Activated naive CD8-positive, alpha-beta T cell treated with anti-CD3 and anti-CD28 coated beads, Interleukin-2, amount 10 ng/mL, durations not matched to agents 7 days and 5 days (primary cell): ENCODE results near the gene SPOP. TPM values are rescaled to one million over a fixed set of nuclear protein-coding genes. Genes with fewer than 3 reads are reported as not detected.

Source experiments
- ATAC-seq: fragments of 150-1000 bp; cut with Tn5 transposase; one replicate; pipeline ENCODE4 v1.10.0; 2021; ENCODE audit warnings: low read depth, moderate library complexity
- POLR2A ChIA-PET: fragments of 350-600 bp; sonication (Branson Sonifier 250); formaldehyde crosslinking; loops from one replicate; lab custom pipeline; 2021; ENCODE audit warnings: antibody characterized with exemption; lab: Charles Lee
- DNase-seq: peaks from one replicate; pipeline ENCODE4 v3.0.0; 2021
- H3K27ac Mint-ChIP-seq: one replicate; pipeline ENCODE4 v1.8.0; 2022; ENCODE audit warnings: mild to moderate bottlenecking, mixed read lengths
- H3K27me3 Mint-ChIP-seq: one replicate; pipeline ENCODE4 v1.8.0; 2022; ENCODE audit warnings: mild to moderate bottlenecking, moderate library complexity, mixed read lengths
- H3K36me3 Mint-ChIP-seq: one replicate; pipeline ENCODE4 v1.8.0; 2021; ENCODE audit warnings: mild to moderate bottlenecking, mixed read lengths
- H3K4me1 Mint-ChIP-seq: one replicate; pipeline ENCODE4 v1.8.0; 2021; ENCODE audit warnings: mixed read lengths
- H3K4me3 Mint-ChIP-seq: one replicate; pipeline ENCODE4 v1.8.0; 2022; ENCODE audit warnings: mild to moderate bottlenecking, moderate library complexity, mixed read lengths
- H3K9me3 Mint-ChIP-seq: one replicate; pipeline ENCODE4 v1.8.0; 2021; ENCODE audit warnings: mixed read lengths
- total RNA-seq, 2 experiments: library from RNA; stranded (reverse); gene quantifications; one replicate each; pipeline ENCODE4 v1.2.3, GENCODE V29; 2021

The SPOP gene
- total RNA-seq, 2 experiments from 2014 or later: 49.6 to 60.6 TPM

GRCh38 chr17:49707608-49708514 lies 30.0 kb upstream of the SPOP start, which contains the start of gene SLC35B1:
TSS of gene SLC35B1 (minus strand) at chr17:49707964. CDS start at chr17:49707833, 131 bp downstream.
- Mint-ChIP-seq H3K36me3 (peaks cover 3% of the 10 kb centered on the region), H3K9me3 (no peaks in the 10 kb centered on the region), H3K4me1 (peaks cover 36% of the 10 kb centered on the region), H3K4me3 (peak within 1 kb of the TSS; percentile 93), H3K27me3 (no peaks in the 10 kb centered on the region), H3K27ac (peak within 1 kb of the TSS; percentile 98)
- DNase-seq (peak; percentile 95), ATAC-seq (peak; percentile 98)
- POLR2A ChIA-PET: interaction anchor here (0.6 to 2.4 kb wide), 23 partner anchors 10 to 728 kb away, joined by 3 to 16 read pairs (median 4); partner anchors contain the start of genes FAM117A, KAT7 and PHB1

GRCh38 chr17:49707246-49707607 lies 29.3 kb upstream of the SPOP start:
- Mint-ChIP-seq H3K27ac (peak overlapping the region; percentile 98), H3K36me3 (peaks cover 3% of the 10 kb centered on the region), H3K27me3 (no peaks in the 10 kb centered on the region), H3K4me3 (peak overlapping the region; percentile 93), H3K9me3 (no peaks in the 10 kb centered on the region), H3K4me1 (peaks cover 36% of the 10 kb centered on the region)
- ATAC-seq (no peak), DNase-seq (no peak)
- POLR2A ChIA-PET: interaction anchor here (0.6 to 2.4 kb wide), 13 partner anchors 10 to 143 kb away, joined by 3 to 16 read pairs (median 5); partner anchors contain the start of genes FAM117A and KAT7

GRCh38 chr17:49705254-49705653 lies 27.4 kb upstream of the SPOP start:
- H3K4me3 Mint-ChIP-seq: peak overlapping the region; percentile 2
- no peaks in the 10 kb centered on the region for H3K27me3 Mint-ChIP-seq
- ATAC-seq (no peak), DNase-seq (no peak)
- no peaks in the 10 kb centered on the region for H3K9me3 Mint-ChIP-seq
- POLR2A ChIA-PET: interaction anchor here (0.5 to 1.2 kb wide), 2 partner anchors 28 to 69 kb away, joined by 3 to 5 read pairs; no protein-coding TSS in a partner anchor
- H3K4me1 Mint-ChIP-seq: peaks cover 36% of the 10 kb centered on the region
- peaks cover 5% of the 10 kb centered on the region for H3K36me3 Mint-ChIP-seq
- H3K27ac Mint-ChIP-seq: no peak overlapping the region

GRCh38 chr17:49703557-49704277 lies 25.8 kb upstream of the SPOP start:
- no peaks in the 10 kb centered on the region for H3K27me3 Mint-ChIP-seq
- DNase-seq (no peak), ATAC-seq (no peak)
- peaks cover 13% of the 10 kb centered on the region for H3K36me3 Mint-ChIP-seq
- no peak overlapping the region for H3K4me3 Mint-ChIP-seq
- H3K4me1 Mint-ChIP-seq: peaks cover 33% of the 10 kb centered on the region
- no peak overlapping the region for H3K27ac Mint-ChIP-seq
- H3K9me3 Mint-ChIP-seq: no peaks in the 10 kb centered on the region
- POLR2A ChIA-PET: interaction anchor here (0.6 to 1.8 kb wide), 3 partner anchors 60 to 132 kb away, joined by 3 to 4 read pairs (median 3); partner anchors contain the start of gene KAT7

- Mint-ChIP-seq H3K4me3 (no peak overlapping the region), H3K4me1 (peaks cover 26% of the 10 kb centered on the region), H3K27ac (no peak overlapping the region), H3K36me3 (peaks cover 13% of the 10 kb centered on the region), H3K9me3 (no peaks in the 10 kb centered on the region), H3K27me3 (no peaks in the 10 kb centered on the region)
- POLR2A ChIA-PET: no interaction called here
- DNase-seq: no peak
- no peak for ATAC-seq
Observed at GRCh38 chr17:49700960-49701359, 23.1 kb upstream of the SPOP start.

GRCh38 chr17:49699966-49700575 lies 22.2 kb upstream of the SPOP start:
- no peak overlapping the region for H3K4me3 Mint-ChIP-seq
- peaks cover 13% of the 10 kb centered on the region for H3K36me3 Mint-ChIP-seq
- no peak for DNase-seq
- H3K9me3 Mint-ChIP-seq: no peaks in the 10 kb centered on the region
- peak overlapping the region; percentile 0 for H3K27ac Mint-ChIP-seq
- no peak for ATAC-seq
- peaks cover 28% of the 10 kb centered on the region for H3K4me1 Mint-ChIP-seq
- no peaks in the 10 kb centered on the region for H3K27me3 Mint-ChIP-seq
- POLR2A ChIA-PET: interaction anchor here (1.2 kb wide), 1 partner anchor 64 kb away, joined by 3 read pairs; the partner anchor contains the start of gene FAM117A

GRCh38 chr17:49698005-49698404 lies 20.1 kb upstream of the SPOP start:
- DNase-seq: no peak

GRCh38 chr17:49696233-49696761 lies 18.4 kb upstream of the SPOP start:
- H3K9me3 Mint-ChIP-seq: no peaks in the 10 kb centered on the region
- peak; percentile 95 for ATAC-seq
- peaks cover 16% of the 10 kb centered on the region for H3K36me3 Mint-ChIP-seq
- DNase-seq: peak; percentile 58
- H3K27me3 Mint-ChIP-seq: no peaks in the 10 kb centered on the region
- POLR2A ChIA-PET: interaction anchor here (0.6 to 4.0 kb wide), 13 partner anchors 12 to 134 kb away, joined by 3 to 33 read pairs (median 5); partner anchors contain the start of genes KAT7, NXPH3, SLC35B1 and SPOP
- peaks cover 32% of the 10 kb centered on the region for H3K4me1 Mint-ChIP-seq
- H3K27ac Mint-ChIP-seq: peak overlapping the region; percentile 92
- peak overlapping the region; percentile 63 for H3K4me3 Mint-ChIP-seq

More at GRCh38 chr17:49698005-49698404, 20.1 kb upstream of the SPOP start:
- ATAC-seq: no peak
- no peak overlapping the region for H3K27ac Mint-ChIP-seq
- no peak overlapping the region for H3K4me3 Mint-ChIP-seq
- H3K27me3 Mint-ChIP-seq: no peaks in the 10 kb centered on the region
- H3K9me3 Mint-ChIP-seq: no peaks in the 10 kb centered on the region
- H3K36me3 Mint-ChIP-seq: peaks cover 13% of the 10 kb centered on the region
- POLR2A ChIA-PET: interaction anchor here (0.7 to 4.0 kb wide), 5 partner anchors 10 to 239 kb away, joined by 3 to 33 read pairs (median 7); partner anchors contain the start of genes KAT7 and SLC35B1
- peaks cover 28% of the 10 kb centered on the region for H3K4me1 Mint-ChIP-seq

- peak; percentile 32 for ATAC-seq
- H3K36me3 Mint-ChIP-seq: peaks cover 13% of the 10 kb centered on the region
- H3K27me3 Mint-ChIP-seq: no peaks in the 10 kb centered on the region
- peak overlapping the region; percentile 92 for H3K27ac Mint-ChIP-seq
- H3K4me3 Mint-ChIP-seq: peak overlapping the region; percentile 63
- POLR2A ChIA-PET: interaction anchor here (0.6 to 4.0 kb wide), 13 partner anchors 12 to 134 kb away, joined by 3 to 33 read pairs (median 5); partner anchors contain the start of genes KAT7, NXPH3, SLC35B1 and SPOP
- no peaks in the 10 kb centered on the region for H3K9me3 Mint-ChIP-seq
- peaks cover 37% of the 10 kb centered on the region for H3K4me1 Mint-ChIP-seq
- DNase-seq: no peak
Observed at GRCh38 chr17:49695698-49696232, 17.9 kb upstream of the SPOP start.

GRCh38 chr17:49694847-49695697 lies 17.2 kb upstream of the SPOP start:
- Mint-ChIP-seq H3K9me3 (no peaks in the 10 kb centered on the region), H3K4me3 (peak overlapping the region; percentile 63), H3K36me3 (peaks cover 11% of the 10 kb centered on the region), H3K27me3 (no peaks in the 10 kb centered on the region), H3K4me1 (peaks cover 37% of the 10 kb centered on the region), H3K27ac (peak overlapping the region; percentile 92)
- ATAC-seq: peak; percentile 16
- POLR2A ChIA-PET: interaction anchor here (1.1 to 4.0 kb wide), 4 partner anchors 18 to 125 kb away, joined by 5 to 33 read pairs (median 8); partner anchors contain the start of genes NXPH3 and SPOP
- peak; percentile 81 for DNase-seq

GRCh38 chr17:49692751-49693150 lies 14.9 kb upstream of the SPOP start:
- POLR2A ChIA-PET: no interaction called here
- H3K27me3 Mint-ChIP-seq: no peaks in the 10 kb centered on the region

More at GRCh38 chr17:49692751-49693150, 14.9 kb upstream of the SPOP start:
- H3K36me3 Mint-ChIP-seq: peaks cover 9% of the 10 kb centered on the region
- peak overlapping the region; percentile 32 for H3K27ac Mint-ChIP-seq
- no peaks in the 10 kb centered on the region for H3K9me3 Mint-ChIP-seq
- H3K4me1 Mint-ChIP-seq: peaks cover 43% of the 10 kb centered on the region
- H3K4me3 Mint-ChIP-seq: no peak overlapping the region
- ATAC-seq (no peak), DNase-seq (no peak)
